ENCODE results near the gene HIPK3.

- TF ChIP-seq POLR2A (IDR thresholded peaks at IDR 0.05) (no peak), CTCF (IDR thresholded peaks at IDR 0.05) (no peak)
Measured at GRCh38 chr11:33272338-33273107, 15.3 kb downstream of the HIPK3 start.

Measured in heart left ventricle (tissue), 13 donors.